ENCODE results near the gene MAGI1. TPM values are rescaled to one million over a fixed set of nuclear protein-coding genes. Genes with fewer than 3 reads are reported as not detected.

The MAGI1 gene
- total RNA-seq, 1 experiment from 2014 or later = 0.77 TPM

DNA sequence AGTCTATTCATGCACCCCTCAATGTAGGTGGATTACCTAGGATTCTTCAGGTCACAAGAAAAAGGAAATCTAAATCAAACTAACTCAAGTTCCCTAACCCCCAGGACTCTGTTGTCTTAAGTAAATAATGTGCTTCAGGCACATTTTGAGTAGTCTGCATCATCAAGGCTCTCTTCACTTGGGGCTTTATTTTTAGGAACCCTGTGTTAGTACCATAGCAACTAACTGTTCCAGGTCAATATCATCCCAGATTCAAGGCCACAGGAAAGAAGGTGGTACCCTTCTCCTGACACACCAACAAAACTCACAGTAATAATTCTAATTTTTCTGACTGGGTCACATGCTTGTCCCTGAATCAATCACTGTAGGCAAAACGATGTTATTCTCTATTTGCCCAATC, 218.1 kb downstream of the MAGI1 start:
- DNase-seq (ENCODE audit: low read depth, low spot score) = no peak
- in situ Hi-C loops (cut with HindIII; ENCODE audit: low pct_unique_long_range_greater_than_20kb, low sequenced_read_pairs) = no loop called here

DNA sequence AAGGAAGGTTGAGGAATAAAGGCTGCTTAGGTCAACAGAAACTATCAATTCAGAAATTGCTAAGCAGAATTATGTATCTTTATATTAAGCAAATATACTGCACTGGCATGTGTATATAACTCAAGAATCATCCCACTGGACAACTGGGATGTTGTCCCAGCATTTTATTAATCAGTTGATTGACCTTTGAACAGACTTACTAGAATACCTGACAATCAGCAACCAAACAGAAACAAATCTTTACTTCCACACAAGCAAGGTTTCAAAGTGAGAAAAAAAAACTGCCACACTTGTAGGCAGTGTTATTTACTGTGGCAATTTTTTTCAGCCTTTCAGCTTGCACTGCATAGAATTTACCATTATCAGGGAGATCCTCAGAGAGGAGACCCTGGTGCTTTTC, 218.8 kb downstream of the MAGI1 start:
- in situ Hi-C loops (cut with HindIII; ENCODE audit: low pct_unique_long_range_greater_than_20kb, low sequenced_read_pairs) = no loop called here
- no peak for DNase-seq (ENCODE audit: low read depth, low spot score)

DNA sequence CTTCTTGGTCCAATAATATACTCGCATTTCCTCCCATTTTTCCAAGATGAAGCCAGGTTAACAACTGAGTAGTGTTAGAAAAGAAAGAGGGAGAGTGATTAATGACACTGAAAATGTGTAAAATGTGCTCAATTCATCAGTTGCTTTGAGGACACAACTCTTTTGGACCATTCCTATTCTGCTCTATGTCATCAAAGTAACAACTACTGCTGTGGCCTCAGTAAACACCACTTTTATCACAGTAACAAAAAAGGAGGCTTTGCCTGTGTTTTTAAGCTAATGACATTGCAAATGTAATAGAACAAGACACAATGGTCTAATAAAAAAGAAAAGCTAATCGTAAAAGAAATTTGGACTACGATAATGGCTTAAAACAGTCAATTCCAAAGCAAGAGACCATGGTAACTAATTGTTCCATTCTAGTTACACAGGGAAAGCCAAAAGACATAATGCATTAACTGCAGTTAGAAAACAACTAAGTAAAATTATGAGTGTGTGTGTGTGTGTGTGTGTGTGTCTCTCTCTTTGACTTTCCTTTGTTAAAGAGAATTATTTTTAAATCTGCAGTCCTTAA, 221.1 kb downstream of the MAGI1 start:
- in situ Hi-C loops (cut with HindIII; ENCODE audit: low pct_unique_long_range_greater_than_20kb, low sequenced_read_pairs) = no loop called here
- no peak for DNase-seq (ENCODE audit: low read depth, low spot score)

DNA sequence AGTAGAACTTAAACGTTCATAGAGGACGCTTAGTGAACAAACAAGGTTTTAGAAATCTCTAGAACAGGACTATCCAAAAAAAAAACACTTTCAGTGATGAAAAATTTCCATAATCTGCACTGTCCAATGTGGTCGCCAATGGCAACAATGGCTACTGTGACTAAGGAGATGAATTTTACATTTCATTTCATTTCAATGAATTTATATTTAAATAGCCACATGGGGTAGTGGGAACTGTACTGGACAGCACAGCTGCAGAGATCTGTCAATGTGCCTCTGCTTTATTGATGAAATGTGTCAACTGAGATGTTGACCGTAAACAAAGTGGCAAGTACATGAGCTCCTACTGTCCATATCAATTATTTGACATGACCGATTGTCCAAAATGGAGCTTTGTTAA, 222.5 kb downstream of the MAGI1 start:
- in situ Hi-C loops (cut with HindIII; ENCODE audit: low pct_unique_long_range_greater_than_20kb, low sequenced_read_pairs) = no loop called here

DNA sequence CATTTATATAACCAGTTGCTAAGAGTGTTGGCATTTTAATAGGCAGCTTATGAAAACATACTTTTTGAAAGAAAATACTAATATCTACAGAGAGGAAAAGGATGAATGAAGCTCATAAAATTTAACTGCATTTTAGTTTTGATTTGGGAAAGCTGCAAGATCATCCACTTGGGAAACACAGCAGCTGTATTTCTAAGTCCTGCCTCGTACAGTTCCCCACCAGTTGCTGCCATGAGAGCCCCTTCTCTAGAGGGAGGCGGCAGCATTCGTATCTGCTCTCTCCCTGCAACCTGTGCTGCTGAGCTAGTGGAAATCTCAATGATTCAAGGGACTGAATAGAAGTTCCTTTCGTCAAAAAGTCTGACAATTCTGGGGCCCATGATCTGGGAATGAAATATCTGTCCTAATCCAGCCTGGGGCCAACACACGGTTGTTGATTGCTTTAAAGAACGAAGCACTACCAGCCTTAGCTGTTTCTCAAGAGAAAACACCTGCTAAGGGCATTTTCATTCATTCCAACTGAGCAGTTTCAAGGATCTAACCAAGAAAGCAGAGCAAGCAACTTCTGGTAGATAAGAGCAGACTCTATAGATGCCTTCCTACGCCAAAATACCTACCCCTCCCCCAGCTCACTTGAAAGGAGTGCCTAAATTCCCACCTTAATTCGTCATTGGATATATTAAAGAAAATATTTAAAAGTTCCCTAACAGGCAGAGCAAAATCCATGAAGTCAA, 223.7 kb downstream of the MAGI1 start:
- in situ Hi-C loops (cut with HindIII; ENCODE audit: low pct_unique_long_range_greater_than_20kb, low sequenced_read_pairs) = no loop called here
- DNase-seq (ENCODE audit: low read depth, low spot score) = no peak

More for the DNA sequence above, 222.5 kb downstream of the MAGI1 start:
- DNase-seq (ENCODE audit: low read depth, low spot score) = no peak

DNA sequence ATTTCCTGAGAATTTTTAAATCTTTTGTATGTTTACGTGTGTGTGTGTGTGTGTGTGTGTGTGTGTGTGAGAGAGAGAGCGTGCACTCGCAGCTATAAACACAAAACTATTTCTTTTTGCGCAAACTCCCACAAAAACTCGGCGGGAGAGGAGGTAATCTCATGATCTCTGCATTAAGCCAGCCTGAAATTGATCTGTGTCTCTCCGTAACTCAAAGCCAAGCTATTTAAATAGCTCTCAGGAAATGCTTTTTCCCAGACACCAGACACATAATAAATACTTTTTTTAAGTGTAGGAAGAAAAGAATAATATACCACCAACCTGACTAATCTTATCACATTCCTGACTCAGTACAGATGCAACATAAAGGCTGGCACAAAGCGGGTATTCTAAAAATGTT, 226.8 kb downstream of the MAGI1 start:
- DNase-seq (ENCODE audit: low read depth, low spot score) = no peak
- in situ Hi-C loops (cut with HindIII; ENCODE audit: low pct_unique_long_range_greater_than_20kb, low sequenced_read_pairs) = no loop called here

DNA sequence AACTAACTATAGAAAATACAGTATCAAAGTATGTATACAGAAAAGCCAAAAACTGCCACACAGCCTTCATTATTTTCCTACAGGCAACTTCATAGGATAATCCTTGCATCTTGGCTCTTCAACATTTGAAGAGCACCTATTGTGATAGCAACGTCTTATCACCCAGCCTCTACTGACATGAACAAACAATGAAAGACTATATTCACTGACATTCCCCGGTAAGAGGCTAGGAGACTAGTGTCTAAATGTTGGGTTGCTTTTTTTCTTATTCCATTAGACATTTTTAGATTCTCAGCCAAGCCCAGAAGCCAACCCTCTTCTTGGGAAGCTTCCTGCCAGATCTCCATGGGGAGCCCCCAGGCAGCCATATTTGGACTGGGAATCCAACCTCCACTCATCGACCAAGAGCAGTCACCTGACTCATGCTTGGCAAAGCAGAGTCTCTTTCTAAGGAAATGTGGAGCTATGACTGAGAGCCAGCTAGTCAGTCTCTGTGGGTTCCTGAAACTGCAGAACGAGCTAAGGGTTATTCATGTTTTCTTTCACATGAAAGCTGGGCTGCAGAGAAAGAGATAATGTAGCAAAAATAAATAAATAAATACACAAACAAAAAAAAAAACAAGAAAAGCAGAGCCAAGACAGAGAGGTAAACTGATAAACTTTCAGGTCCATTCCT, 227.5 kb downstream of the MAGI1 start:
- no peak for DNase-seq (ENCODE audit: low read depth, low spot score)
- in situ Hi-C loops (cut with HindIII; ENCODE audit: low pct_unique_long_range_greater_than_20kb, low sequenced_read_pairs) = no loop called here

DNA sequence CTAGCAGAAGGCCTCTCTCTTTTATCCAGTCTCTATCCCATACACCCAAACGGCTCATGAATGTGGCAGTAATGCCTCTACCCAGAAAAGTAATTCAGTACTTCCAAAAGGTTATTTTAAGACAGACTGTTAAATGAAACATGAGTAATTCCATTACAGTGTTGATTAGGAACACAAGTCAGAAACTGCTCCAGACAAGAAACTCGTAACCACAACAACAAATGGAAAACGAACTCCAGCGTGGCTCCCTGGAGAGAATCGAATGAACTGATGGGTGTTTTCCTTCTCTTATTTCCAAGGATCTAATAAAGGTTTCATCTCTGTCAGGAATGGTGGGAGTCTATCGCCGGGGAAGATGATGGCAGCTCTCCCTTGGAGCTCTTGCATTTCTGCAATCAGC, 228.4 kb downstream of the MAGI1 start:
- no peak for DNase-seq (ENCODE audit: low read depth, low spot score)
- in situ Hi-C loops (cut with HindIII; ENCODE audit: low pct_unique_long_range_greater_than_20kb, low sequenced_read_pairs) = no loop called here

DNA sequence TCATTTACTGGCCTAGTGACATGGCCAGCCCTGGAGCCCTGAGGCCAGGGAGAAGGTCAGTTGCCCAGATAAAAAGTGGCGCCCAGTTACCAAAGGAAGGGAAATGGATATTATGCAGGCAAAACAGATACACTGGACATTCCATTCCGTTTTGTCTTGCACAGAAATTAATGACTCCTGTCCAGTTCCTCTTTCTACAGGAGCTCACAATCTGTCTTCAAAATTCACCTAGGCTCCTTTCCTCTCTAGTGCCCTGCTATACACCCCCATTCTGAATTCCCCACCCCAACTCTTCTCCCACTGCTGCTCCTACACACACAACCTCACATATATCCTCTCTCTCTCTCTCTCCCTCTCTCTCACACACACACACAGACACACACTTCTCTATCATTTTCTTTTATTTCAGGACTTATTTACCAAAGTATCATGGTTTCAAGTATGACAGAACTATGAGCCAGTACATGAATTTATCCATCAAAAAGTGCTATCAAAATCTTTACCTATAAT, 229.0 kb downstream of the MAGI1 start:
- in situ Hi-C loops (cut with HindIII; ENCODE audit: low pct_unique_long_range_greater_than_20kb, low sequenced_read_pairs) = no loop called here
- no peak for DNase-seq (ENCODE audit: low read depth, low spot score)

DNA sequence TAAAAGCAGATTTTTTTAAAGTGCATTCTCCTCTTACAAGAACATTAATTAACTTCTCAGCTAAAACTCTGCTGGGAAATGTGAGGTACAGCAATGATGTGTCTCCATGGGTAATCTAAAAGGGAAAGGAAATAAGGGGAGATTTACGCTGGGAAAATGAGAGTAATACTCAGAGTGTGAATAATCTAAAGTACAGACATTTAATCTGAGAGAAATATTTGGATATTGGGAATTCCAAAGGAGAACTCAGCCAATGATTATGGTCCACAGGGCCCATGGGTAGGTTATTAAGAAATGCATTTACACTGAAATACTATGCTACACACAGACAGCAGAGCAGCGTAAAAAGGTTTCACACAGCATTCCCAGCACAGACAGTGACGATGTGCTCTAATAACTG, 229.9 kb downstream of the MAGI1 start:
- no peak for DNase-seq (ENCODE audit: low read depth, low spot score)
- in situ Hi-C loops (cut with HindIII; ENCODE audit: low pct_unique_long_range_greater_than_20kb, low sequenced_read_pairs) = no loop called here

DNA sequence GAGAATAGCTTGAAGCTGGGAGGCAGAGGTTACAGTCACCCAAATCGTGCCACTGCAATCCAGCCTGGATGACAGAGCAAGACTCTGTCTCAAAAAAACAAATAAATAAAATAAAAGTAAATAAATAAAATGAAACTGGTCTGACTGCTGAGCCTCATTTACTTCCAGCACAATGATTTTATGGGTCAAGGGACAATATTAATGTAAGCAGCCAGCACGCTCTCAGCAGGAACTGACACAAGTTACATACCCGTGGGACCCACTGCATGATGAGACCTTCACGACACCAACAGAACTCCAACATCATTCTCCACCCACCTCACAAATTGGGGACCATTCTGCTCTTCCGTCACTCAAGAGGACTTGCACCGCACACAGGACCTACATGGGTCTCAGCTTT, 230.3 kb downstream of the MAGI1 start:
- no peak for DNase-seq (ENCODE audit: low read depth, low spot score)
- in situ Hi-C loops (cut with HindIII; ENCODE audit: low pct_unique_long_range_greater_than_20kb, low sequenced_read_pairs) = no loop called here

DNA sequence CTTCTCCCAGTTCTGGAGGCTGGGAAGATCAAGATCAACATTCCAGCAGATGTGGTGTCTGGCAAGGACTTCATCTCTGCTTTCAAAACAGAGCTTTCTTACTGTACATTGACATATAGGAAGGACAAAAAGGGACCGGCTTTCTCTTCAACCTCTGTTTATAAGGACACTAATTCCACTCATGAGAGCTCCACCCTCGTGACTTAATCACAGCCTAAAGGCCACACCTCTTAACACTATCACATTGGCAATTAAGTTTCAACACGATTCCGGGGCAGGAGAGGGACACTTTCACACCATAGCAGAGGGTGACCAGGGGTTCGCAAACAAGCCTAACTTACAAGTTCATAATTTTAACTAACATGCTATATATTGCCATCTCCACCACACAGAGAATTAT, 231.5 kb downstream of the MAGI1 start:
- DNase-seq (ENCODE audit: low read depth, low spot score) = no peak
- in situ Hi-C loops (cut with HindIII; ENCODE audit: low pct_unique_long_range_greater_than_20kb, low sequenced_read_pairs) = no loop called here

DNA sequence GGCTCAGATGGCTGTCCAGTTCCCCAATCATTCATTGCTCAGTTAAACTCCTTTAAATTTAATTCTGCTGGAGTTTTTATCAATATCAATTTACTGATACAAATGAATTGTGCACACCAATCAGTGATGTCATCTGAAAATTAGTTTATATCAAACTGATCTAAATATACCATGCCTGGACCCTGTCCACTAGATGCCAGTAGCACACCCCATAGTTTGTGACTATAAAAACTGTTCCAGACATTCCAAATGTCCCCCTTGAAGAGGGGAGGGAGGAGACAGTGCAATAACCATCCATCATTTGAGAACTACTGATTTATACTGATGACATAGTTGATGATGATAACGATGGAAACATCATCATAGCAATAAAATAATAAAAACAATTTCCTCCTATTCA, 232.1 kb downstream of the MAGI1 start:
- in situ Hi-C loops (cut with HindIII; ENCODE audit: low pct_unique_long_range_greater_than_20kb, low sequenced_read_pairs) = no loop called here
- DNase-seq (ENCODE audit: low read depth, low spot score) = no peak

DNA sequence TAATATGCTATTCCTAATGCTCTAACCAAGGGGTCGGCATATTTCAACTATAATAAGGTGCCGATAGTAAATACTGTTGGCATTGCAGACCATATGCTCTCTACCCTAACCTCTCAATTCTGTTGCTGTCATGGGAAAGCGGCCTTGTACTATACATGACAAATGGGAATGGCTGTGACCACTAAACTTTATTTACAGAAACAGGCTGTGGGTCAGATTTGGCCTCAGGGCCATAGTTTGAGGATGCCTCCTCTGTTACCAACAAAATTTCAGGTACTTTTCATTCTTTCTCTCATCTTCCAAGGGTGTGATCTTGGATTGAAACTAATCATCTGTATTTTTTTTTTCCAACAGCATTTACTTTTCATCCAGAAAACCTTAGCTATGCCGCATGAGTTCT, 242.0 kb downstream of the MAGI1 start:
- DNase-seq (ENCODE audit: low read depth, low spot score) = no peak
- in situ Hi-C loops (cut with HindIII; ENCODE audit: low pct_unique_long_range_greater_than_20kb, low sequenced_read_pairs) = no loop called here

DNA sequence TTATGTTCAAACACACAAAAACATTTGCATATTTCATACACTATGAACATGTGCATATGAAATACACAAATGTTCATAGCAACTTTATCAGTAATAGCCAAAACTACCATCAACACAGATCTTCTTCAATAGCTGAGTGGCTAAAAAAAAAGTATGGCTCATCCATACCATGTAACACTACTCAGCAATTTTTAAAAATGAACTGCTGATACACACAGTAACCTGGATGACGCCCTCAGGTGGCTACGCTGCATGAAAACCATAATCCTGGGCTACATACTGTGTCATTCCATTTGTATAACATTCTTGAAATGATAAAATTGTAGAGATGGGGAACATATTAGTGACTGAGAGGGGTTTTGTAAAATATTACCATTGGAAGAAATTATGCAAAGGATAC, 243.6 kb downstream of the MAGI1 start:
- no peak for DNase-seq (ENCODE audit: low read depth, low spot score)
- in situ Hi-C loops (cut with HindIII; ENCODE audit: low pct_unique_long_range_greater_than_20kb, low sequenced_read_pairs) = no loop called here

DNA sequence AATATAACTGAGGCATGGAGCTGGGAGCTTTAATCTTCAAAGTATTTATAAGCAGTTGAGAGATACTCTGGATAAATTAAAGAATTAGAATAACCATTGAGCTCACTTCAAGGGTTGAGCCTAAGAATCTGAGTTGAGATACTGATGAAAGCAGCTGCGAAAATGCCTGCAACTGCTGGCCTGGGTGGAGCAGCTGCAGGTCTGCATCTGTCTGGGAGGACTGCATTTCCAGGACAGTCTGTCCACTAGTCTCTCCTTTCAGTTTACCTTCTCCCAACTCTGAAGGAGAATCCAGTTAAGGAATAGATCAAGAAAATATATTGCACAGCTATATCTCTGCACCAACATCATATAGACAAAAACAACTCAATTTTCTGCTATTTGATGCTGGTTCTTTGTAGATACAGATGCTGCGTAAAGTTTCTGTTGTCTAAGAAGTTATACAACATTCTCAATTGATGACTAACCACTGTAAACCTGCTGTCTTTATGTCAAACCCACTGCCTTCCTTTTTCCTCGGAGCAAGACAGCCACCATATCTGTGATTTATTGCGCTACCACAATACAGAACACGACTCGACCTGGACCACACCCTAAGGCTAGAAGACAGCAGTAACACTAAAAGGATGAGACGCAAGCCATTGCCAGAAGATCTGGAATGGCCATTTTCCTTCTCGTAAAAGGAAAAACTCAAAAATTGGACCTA, 245.1 kb downstream of the MAGI1 start:
- DNase-seq (ENCODE audit: low read depth, low spot score) = no peak
- in situ Hi-C loops (cut with HindIII; ENCODE audit: low pct_unique_long_range_greater_than_20kb, low sequenced_read_pairs) = no loop called here

DNA sequence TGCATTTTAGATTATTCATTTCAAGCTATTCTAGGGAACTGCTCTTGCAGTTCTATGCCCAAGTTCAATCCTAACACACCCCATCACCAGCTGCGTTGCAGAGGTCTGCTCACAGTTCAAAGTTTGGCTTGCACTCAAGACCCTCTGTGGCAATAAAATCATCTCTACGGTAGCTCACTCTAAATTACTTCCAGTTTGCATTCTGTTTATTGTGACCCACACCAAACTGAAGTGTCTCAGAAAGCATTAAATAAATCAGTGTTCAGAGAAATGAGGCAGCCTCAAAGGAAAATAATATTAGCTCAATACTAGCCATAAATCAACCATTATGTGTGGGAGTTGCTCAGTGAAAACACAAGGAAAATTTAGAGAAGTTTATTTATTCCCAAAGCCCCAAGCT, 250.3 kb downstream of the MAGI1 start:
- in situ Hi-C loops (cut with HindIII; ENCODE audit: low pct_unique_long_range_greater_than_20kb, low sequenced_read_pairs) = no loop called here
- DNase-seq (ENCODE audit: low read depth, low spot score) = no peak

DNA sequence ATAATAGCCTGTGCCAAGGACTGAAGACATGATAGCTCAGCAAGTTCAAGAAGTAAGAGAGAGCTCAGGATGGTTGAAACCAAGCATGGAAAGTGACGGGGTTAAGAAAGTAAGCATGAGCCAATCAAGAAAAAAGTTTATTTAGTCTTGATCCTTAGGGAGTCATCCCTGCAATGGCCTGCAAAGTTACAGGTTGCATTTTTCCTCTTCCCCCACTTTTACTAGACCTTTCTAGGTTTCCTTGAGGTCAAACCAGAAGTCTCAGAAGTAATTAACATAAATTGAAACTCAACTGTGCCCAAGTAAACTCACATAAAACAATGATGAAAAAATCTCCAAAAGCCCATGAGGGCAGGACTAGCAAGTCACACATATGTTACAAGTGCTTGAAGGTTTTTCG, 250.9 kb downstream of the MAGI1 start:
- in situ Hi-C loops (cut with HindIII; ENCODE audit: low pct_unique_long_range_greater_than_20kb, low sequenced_read_pairs) = no loop called here
- no peak for DNase-seq (ENCODE audit: low read depth, low spot score)
